ENCODE results near the gene DIMT1.

Gene DIMT1

DNA sequence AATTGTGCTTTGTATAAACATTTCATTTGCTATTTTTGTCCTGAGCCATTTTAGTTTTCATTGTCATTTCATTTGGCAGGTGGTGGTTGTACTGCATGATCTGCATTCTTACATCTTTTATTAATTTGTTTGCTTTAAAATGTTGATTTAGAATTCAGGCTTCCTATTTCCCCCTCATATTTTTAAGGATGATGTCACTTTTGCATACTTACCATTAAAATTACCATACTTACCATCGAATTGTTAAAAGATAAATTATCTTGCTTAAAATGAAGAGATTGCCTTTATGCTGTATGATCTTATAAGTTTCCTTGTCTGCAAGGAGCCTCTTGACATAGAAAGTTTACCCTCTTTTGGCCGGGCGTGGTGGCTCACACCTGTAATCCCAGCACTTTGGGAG is 31.1 kb downstream of the DIMT1 start:
- DNase-seq (ENCODE audit: insufficient read length, low spot score) (no peak), FAIRE-seq (no peak)

DNA sequence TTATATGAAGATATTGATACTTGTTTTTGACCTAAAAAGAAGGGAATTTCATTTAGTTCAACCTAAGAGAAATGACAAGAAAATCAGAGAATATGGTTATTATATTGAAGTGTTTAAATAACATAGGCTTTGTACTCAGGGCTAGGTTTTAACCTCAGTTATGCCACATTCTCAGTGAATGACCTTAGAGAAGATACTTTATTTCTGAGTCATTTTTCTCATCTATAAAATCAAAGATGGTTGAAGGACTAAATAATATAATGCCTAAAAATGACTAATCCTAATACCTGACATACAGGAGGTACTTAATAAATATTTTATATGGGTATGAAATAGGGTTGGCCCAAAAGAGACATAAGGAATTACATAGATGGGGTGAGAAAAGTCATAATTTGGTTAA is 32.3 kb downstream of the DIMT1 start:
- FAIRE-seq, result no peak
- DNase-seq (ENCODE audit: insufficient read length, low spot score), result no peak

DNA sequence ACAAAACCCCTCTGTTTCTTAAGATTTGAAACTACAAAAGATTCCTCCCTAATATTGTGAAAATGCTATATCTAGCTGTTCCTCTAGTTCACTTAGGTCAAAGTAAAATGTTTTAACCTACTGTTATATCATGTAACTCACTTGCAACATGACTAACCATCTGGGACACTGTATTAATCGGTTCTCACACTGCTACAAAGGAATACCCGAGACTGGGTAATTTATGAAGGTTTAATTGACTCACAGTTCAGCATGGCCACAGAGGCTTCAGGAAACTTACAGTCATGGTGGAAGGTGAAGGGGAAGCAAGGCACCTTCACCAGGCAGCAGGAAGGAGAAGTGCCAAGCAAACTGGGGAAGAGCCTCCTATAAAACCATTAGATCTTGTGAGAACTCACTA is 34.7 kb downstream of the DIMT1 start:
- no peak for FAIRE-seq

DNA sequence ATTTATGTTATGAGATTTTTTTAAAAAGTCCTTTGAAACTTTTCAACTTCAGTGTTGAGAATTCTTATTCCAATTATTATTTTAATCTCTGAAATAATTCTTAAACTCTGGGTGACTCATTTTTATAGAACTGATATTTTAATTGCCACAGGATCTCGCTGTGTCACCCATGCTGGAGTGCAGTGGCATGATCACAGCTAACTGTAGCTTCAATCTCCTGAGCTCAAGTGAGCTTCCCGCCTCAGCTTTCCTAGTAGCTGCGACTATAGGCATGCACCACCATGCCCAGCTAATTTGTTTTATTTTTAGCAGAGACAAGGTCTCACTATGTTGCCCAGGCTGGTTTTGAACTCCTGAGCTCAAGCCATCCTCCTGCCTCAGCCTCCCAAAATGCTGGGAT is 41.0 kb downstream of the DIMT1 start:
- FAIRE-seq (no peak), DNase-seq (ENCODE audit: insufficient read length, low spot score) (no peak)

More for the DNA sequence above, 34.7 kb downstream of the DIMT1 start:
- DNase-seq (ENCODE audit: insufficient read length, low spot score), result no peak

DNA sequence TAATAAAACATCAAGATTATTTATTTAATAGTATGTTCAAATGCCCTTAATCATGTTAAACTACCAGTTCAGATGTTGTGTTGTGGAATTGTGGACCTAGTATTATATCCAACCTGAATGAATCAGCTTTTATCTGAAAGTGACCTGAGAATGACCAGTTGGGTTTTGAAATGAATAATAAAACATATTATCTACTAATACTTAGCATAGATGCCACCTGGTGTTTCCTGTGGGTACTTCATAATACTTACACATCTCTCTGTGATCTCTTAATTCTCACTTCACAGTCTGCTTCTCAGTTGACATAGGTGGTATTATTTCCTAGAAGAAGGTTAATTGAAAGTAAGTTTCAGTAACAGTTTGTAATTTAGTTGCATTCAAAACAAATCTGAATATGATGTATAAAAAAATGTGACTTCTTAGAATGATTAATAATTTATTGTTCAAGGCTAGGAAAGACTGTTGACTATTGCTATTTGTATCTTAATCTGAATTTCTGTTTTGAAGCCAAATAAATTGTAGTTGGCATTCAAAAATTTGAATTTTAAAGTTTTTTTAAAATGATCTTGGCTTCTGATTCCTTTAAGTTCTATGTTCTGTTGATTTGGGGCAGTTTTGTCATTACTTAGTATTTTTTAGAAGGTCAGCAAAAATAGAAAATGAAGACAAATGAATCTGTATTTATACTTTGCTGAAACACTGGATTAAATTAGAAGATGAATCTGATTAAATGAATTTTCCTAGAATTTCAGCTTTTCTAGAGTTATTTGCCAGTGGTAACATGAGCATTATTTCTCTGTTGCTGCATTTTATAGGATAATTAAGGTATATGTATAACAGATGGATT is 49.5 kb downstream of the DIMT1 start:
- no peak for DNase-seq (ENCODE audit: insufficient read length, low spot score)
- FAIRE-seq, result peak; percentile 57

DNA sequence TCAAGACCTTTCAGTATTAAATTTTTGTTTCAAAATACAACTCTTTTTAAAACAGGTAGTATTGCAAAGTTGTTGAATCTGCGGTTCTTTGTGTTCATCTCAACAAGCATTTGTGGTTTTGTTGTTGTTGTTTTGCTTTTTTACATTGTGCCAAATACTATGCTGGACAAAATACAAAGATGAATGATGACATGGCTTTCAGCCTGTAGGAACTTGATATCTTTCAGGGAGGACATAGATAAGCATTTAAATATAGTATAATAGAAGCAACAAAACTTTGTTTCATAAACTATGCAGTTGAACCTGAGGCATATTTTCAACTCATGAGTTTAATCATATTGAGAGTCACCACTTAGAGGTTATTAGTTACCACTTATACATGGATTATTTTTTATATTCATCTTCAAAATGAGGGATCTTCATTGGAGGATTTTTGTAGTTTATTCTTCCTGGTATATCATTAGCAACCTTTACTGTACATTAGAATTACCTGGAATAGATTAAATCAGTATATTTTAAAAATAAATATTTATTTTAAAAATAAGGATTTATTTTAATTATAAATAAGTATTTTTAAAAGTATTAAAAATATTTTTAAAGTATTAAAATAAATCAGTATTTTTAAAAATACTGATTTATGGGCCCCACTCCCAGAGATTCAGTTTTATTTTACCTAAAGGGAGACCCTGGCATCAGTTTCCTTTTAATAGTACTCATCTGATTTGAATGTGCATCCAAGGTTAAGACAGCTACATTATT is 54.8 kb downstream of the DIMT1 start:
- FAIRE-seq, result no peak

DNA sequence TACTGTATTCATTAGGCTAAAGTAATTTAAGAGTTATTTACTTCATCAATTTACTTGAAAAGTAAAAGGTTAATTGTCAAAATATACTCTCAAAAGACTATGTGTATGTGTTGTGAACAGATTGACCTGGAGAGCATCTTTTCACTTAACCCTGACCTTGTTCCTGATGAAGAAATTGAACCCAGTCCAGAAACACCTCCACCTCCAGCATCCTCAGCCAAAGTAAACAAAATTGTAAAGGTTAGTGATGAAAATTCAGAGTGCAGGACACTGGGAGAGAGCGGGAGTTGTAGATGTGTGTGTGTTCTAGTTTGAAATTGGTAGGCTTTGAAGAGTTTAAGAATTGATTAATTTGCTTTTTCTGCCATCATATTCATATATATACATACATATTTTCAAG is 55.8 kb downstream of the DIMT1 start:
- no peak for DNase-seq (ENCODE audit: insufficient read length, low spot score)
- FAIRE-seq, result no peak

More for the DNA sequence above, 54.8 kb downstream of the DIMT1 start:
- DNase-seq (ENCODE audit: insufficient read length, low spot score), result no peak

DNA sequence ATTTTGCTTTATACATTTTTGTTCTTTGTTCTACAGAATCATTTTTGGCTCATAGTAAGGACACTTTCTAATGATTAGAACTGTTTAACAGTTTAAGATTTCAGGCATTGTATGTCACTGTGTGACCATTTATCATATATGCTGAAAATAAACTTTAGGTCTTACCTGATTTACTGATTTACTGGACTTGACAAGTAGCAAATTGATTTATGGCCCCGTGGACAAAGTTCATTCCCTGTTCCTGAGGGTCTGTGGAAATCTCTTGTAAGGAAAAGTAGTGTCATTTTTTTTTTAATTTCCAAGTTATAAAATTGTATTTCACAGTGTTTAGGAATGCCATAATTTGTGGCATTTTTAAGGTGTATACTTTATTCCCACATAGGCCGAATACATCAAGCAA is 57.0 kb downstream of the DIMT1 start:
- FAIRE-seq (peak; percentile 26), DNase-seq (ENCODE audit: insufficient read length, low spot score) (no peak)

DNA sequence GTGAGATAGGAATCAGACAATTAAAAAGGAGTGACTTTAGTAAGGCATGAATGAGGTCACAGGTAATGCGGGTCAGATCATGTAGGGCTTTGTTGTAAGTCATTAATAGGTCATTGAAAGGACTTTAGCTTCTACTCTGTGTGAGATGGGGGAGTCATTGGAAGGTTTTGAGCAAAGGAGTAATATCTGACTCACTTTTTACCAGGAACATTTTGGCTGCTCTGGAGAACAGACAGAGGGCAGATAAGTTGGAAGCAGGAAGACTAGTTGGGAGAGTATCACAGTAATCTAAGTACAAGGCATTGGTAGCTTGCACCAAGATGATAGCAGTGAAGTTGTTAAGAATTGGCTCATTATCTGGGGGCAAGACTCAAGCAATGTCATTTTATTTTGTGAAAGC is 60.3 kb downstream of the DIMT1 start:
- FAIRE-seq, result no peak
- DNase-seq (ENCODE audit: insufficient read length, low spot score), result no peak

DNA sequence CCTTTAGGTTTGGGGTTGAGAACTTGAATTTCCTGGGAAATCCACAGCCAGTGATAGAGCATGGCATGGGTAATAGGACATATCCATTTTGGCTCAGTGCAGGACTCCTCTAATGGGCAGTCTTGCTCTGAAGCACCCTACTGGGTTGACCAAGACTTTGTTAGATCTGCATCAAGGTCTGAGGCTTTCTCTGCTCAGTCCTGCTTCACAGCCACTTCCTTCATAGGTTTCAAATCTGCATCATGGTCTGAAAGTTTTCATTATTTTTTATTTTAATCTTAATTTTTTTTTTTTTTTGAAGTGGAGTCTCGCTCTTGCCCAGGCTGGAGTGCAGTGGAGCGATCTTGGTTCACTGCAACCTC is 61.2 kb downstream of the DIMT1 start:
- DNase-seq (ENCODE audit: insufficient read length, low spot score) (no peak), FAIRE-seq (no peak)

DNA sequence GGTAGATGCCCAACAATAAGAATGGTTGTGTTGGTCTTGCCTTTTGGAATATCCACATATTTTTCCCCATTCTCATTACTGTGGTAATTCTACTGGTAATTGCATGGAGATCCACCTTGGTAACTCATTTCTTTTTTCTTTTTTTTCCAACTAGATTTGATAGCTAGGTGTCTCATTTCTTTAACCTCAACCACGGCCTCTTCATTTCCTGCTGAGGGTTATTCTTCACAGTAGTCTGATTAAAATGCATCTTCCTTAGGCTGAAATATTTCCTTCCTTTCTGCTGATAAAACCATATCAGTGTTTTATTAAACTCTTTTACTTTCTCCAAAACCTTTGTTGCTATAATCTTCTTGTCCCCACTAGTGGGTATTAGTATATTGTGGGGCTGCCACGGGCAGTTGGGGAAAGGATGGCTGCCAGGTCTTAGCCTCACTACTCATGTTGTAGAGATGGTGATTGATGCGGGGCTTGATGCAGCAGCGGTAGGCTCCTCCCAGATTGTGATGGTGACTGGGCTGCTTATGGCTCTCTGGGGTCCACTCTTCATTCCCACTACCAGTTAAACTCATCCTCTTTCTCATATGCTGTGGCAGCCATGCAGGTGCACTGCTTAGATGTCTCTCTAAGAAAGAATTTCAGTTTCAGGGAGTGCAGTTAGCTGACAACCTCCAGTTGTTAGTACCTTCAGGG is 61.8 kb downstream of the DIMT1 start:
- DNase-seq (ENCODE audit: insufficient read length, low spot score) (no peak), FAIRE-seq (peak; percentile 84)

DNA sequence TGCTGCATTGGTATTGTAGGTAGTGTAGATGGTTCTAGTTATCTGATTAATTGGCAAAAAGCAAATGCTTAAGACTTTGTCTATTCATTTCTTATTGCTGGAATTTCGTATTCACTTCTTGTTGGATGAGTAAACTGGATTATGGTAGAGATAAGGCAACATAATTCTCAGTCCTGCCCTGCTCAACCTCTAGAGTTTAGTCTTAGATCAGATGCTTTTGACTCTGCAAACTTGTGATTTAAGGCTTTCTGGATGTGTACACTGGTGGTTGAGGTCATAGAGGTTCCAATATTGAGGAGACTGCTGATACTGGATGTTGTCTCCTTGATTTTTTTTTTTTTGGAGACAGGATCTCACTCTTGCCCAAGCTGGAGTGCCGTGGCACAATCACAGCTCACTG is 62.7 kb downstream of the DIMT1 start:
- FAIRE-seq, result peak; percentile 76
- no peak for DNase-seq (ENCODE audit: insufficient read length, low spot score)

DNA sequence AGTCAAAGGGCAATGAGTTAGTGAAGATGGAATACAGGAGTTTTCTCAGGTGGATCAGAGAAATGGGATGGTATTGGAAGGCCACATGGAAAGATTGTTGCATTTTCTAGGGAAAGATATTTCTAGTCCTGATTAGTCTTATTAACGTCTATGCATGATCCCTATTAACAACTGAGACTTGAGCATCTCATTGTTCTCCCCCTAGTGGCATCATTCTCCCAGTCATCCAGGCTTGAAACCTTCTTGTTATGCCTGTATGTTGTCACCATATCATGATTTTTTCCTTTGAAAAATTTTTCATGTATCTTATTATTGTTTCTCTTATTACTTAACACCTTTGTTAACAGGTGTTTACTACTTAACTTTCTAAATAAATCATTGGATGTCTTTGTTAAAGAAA is 63.3 kb downstream of the DIMT1 start:
- DNase-seq (ENCODE audit: insufficient read length, low spot score), result no peak
- FAIRE-seq, result peak; percentile 84

Measured in GM19239 (cell line).